Nephron progenitor cell (in vitro differentiated cells): ENCODE results near the gene KBTBD12.
"Not testable (repeated sequence)": the region's sequence is repeated elsewhere in the genome, so short reads cannot be mapped to it uniquely, and the experiment has no call there.

Source experiments
- DNase-seq: peaks from one replicate; pipeline ENCODE4 v3.0.0; 2021
- H3K27ac Mint-ChIP-seq: 2 replicates; pipeline ENCODE4 v1.8.0; 2021; ENCODE audit warnings: mild to moderate bottlenecking, moderate library complexity, mixed read lengths
- H3K27me3 Mint-ChIP-seq: 2 replicates; pipeline ENCODE4 v1.8.0; 2021; ENCODE audit warnings: mild to moderate bottlenecking, low read depth, mixed read lengths; ENCODE audit not compliant: poor library complexity
- H3K36me3 Mint-ChIP-seq: 2 replicates; pipeline ENCODE4 v1.8.0; 2021; ENCODE audit warnings: low read depth, mixed read lengths
- H3K4me1 Mint-ChIP-seq: 2 replicates; pipeline ENCODE4 v1.8.0; 2021; ENCODE audit warnings: mixed read lengths
- H3K4me3 Mint-ChIP-seq: 2 replicates; pipeline ENCODE4 v1.8.0; 2021; ENCODE audit warnings: mild to moderate bottlenecking, moderate library complexity, mixed read lengths
- H3K9me3 Mint-ChIP-seq: 2 replicates; pipeline ENCODE4 v1.8.0; 2021; ENCODE audit warnings: mild to moderate bottlenecking, moderate library complexity, mixed read lengths
- CTCF ChIP-seq: fragments of 200-600 bp; sonication (generic); IDR thresholded peaks from 2 replicates; pipeline ENCODE4 v1.5.0; 2021; ENCODE audit warnings: antibody characterized with exemption

The KBTBD12 gene

GRCh38 chr3:127888564-127889107, 26.4 kb upstream of the KBTBD12 start:
- Mint-ChIP-seq H3K4me1 (peaks cover 54% of the 10 kb centered on the region), H3K27me3 (peaks cover 9% of the 10 kb centered on the region), H3K4me3 (no peak overlapping the region), H3K27ac (no peak overlapping the region), H3K9me3 (peaks cover 25% of the 10 kb centered on the region), H3K36me3 (no peaks in the 10 kb centered on the region)
- TF ChIP-seq CTCF, result no peak
- DNase-seq, result no peak

- Mint-ChIP-seq H3K27me3 (peaks cover 9% of the 10 kb centered on the region), H3K4me3 (no peak overlapping the region), H3K36me3 (no peaks in the 10 kb centered on the region), H3K9me3 (peaks cover 25% of the 10 kb centered on the region), H3K4me1 (peaks cover 54% of the 10 kb centered on the region), H3K27ac (no peak overlapping the region)
- no peak for DNase-seq
- TF ChIP-seq CTCF, result no peak
These were observed 25.6 kb upstream of the KBTBD12 start for GRCh38 chr3:127889461-127889863.

GRCh38 chr3:127889976-127890650, 24.9 kb upstream of the KBTBD12 start:
- Mint-ChIP-seq H3K27me3 (peaks cover 6% of the 10 kb centered on the region), H3K4me3 (no peak overlapping the region), H3K27ac (no peak overlapping the region), H3K36me3 (no peaks in the 10 kb centered on the region), H3K4me1 (peaks cover 54% of the 10 kb centered on the region), H3K9me3 (peaks cover 25% of the 10 kb centered on the region)
- peak; percentile 17 for TF ChIP-seq CTCF
- no peak for DNase-seq

- DNase-seq, result peak; percentile 47
- peak; percentile 48 for TF ChIP-seq CTCF
- Mint-ChIP-seq H3K4me1 (peaks cover 54% of the 10 kb centered on the region), H3K9me3 (peaks cover 25% of the 10 kb centered on the region)
- not testable (repeated sequence) for H3K36me3 Mint-ChIP-seq, H3K27ac Mint-ChIP-seq, H3K27me3 Mint-ChIP-seq, H3K4me3 Mint-ChIP-seq
These were observed 24.3 kb upstream of the KBTBD12 start for GRCh38 chr3:127890651-127891290.

- DNase-seq, result no peak
- no peak overlapping the region for H3K4me3 Mint-ChIP-seq
- H3K9me3 Mint-ChIP-seq, result peaks cover 28% of the 10 kb centered on the region
- peaks cover 20% of the 10 kb centered on the region for H3K4me1 Mint-ChIP-seq
- H3K36me3 Mint-ChIP-seq, result no peaks in the 10 kb centered on the region
- no peaks in the 10 kb centered on the region for H3K27me3 Mint-ChIP-seq
- TF ChIP-seq CTCF, result no peak
- H3K27ac Mint-ChIP-seq, result no peak overlapping the region
These were observed 20.6 kb upstream of the KBTBD12 start for GRCh38 chr3:127894481-127894880.

- Mint-ChIP-seq H3K9me3 (peaks cover 4% of the 10 kb centered on the region), H3K4me3 (no peak overlapping the region), H3K27ac (no peak overlapping the region), H3K36me3 (no peaks in the 10 kb centered on the region), H3K4me1 (peaks cover 12% of the 10 kb centered on the region), H3K27me3 (no peaks in the 10 kb centered on the region)
- TF ChIP-seq CTCF, result no peak
- DNase-seq, result no peak
These were observed 15.8 kb upstream of the KBTBD12 start for GRCh38 chr3:127899200-127899599.
